ENCODE data around the gene FOXP1. TPM values are rescaled to one million over a fixed set of nuclear protein-coding genes. Genes with fewer than 3 reads are reported as not detected.

Gene FOXP1
- total RNA-seq, 4 donors from 2014 or later: 49.8 to 157 (median 71.9) TPM

DNA sequence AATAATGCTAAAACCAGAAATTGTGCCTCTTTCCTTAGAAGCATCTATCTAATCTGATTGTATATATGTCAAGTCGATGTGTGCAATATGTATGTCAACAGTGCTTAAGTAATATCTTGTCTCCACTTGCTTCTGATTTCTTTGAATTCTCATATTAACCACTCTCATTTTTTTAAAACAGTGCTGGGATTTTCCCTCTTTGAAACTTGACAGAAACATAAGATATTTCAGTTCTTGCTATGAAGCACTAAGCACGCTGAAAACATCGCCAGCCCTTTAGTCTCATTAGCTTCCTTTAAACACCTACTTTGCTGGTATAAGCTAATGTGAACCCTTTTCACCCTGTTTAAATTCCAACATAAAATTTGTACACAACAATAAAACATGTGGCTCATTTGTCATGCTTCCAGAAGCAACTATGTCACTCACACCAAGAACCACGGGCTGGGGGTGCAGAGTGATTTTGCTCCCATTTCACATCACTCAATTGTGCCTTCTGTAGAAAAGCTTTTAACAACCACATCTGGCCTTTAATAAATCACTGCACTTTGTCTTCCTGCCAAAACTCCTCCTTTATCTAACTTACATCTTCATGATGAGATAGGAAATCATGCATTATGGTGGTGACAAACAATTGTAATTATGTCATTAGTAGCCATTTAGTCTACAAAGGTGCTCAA lies 185.2 kb downstream of the FOXP1 start:
- 38% methylated on average over 4 of the region's 4 CpGs for WGBS
- no peak overlapping the region for H3K27ac ChIP-seq
- H3K27me3 ChIP-seq: no peaks in the 10 kb centered on the region
- no peaks in the 10 kb centered on the region for H3K9me3 ChIP-seq
- TF ChIP-seq EP300 (IDR thresholded peaks at IDR 0.05): no peak
- TF ChIP-seq, protein P1, sequence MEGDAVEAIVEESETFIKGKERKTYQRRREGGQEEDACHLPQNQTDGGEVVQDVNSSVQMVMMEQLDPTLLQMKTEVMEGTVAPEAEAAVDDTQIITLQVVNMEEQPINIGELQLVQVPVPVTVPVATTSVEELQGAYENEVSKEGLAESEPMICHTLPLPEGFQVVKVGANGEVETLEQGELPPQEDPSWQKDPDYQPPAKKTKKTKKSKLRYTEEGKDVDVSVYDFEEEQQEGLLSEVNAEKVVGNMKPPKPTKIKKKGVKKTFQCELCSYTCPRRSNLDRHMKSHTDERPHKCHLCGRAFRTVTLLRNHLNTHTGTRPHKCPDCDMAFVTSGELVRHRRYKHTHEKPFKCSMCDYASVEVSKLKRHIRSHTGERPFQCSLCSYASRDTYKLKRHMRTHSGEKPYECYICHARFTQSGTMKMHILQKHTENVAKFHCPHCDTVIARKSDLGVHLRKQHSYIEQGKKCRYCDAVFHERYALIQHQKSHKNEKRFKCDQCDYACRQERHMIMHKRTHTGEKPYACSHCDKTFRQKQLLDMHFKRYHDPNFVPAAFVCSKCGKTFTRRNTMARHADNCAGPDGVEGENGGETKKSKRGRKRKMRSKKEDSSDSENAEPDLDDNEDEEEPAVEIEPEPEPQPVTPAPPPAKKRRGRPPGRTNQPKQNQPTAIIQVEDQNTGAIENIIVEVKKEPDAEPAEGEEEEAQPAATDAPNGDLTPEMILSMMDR (IDR thresholded peaks at IDR 0.05): no peak
- no peak for TF ChIP-seq POLR2AphosphoS5 (IDR thresholded peaks at IDR 0.05)
- no peak for TF ChIP-seq POLR2A (IDR thresholded peaks at IDR 0.05)
- peaks cover 14% of the 10 kb centered on the region for H3K4me1 ChIP-seq
- DNase-seq (ENCODE audit: low spot score in 2 of 2): no peak
- H3K4me3 ChIP-seq: no peak overlapping the region
- H3K36me3 ChIP-seq: no peaks in the 10 kb centered on the region

DNA sequence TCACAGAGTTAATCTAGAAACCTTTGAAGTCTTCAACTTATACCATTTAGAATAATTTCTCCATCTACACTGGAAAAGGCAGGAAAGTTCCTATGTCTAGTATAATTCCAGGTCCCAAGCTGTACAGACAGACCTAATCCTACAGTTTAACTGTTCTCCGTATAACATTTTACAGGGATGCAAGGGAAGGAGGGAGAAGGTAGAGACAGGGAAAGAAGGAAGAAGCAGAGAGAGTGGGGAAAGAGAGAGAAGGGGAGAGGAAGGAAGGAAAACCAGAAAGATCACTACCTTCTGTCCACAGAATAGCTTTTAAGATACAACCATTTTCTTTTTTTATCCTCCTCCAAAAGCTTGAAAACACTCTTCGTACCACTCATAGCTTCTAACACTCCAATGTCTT lies 185.8 kb downstream of the FOXP1 start:
- DNase-seq (ENCODE audit: low spot score in 2 of 2): no peak
- Histone ChIP-seq H3K4me3 (no peak overlapping the region), H3K4me1 (peaks cover 14% of the 10 kb centered on the region), H3K9me3 (no peaks in the 10 kb centered on the region), H3K27ac (no peak overlapping the region), H3K36me3 (no peaks in the 10 kb centered on the region), H3K27me3 (no peaks in the 10 kb centered on the region)
- TF ChIP-seq, protein P1 (IDR thresholded peaks at IDR 0.05): no peak
- TF ChIP-seq POLR2AphosphoS5 (IDR thresholded peaks at IDR 0.05) (no peak), EP300 (IDR thresholded peaks at IDR 0.05) (no peak), POLR2A (IDR thresholded peaks at IDR 0.05) (no peak)
- WGBS: 61% methylated on average over 2 of the region's 2 CpGs

DNA sequence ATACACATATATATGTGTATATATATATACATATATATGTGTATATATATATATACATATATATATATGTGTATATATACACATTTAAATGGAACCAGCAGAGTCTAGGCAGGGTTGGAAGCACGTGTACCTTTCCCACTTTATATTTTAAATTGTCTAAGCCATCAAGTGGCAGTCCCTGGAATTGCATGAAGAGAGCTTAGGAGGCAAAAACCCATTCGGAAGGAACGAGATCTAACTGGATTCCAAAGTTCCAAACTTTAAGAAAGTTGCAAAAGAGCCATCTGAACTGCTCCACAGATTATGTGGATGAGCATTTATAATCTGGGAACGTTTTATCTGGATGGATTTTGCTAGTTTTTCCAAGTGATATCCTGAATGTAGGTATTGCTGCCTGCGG lies 186.5 kb downstream of the FOXP1 start:
- no peak for DNase-seq (ENCODE audit: low spot score in 2 of 2)
- WGBS: 20% methylated on average over 5 of the region's 5 CpGs
- Histone ChIP-seq H3K9me3 (no peaks in the 10 kb centered on the region), H3K4me3 (no peak overlapping the region), H3K36me3 (no peaks in the 10 kb centered on the region), H3K27ac (no peak overlapping the region), H3K4me1 (peaks cover 14% of the 10 kb centered on the region), H3K27me3 (no peaks in the 10 kb centered on the region)
- TF ChIP-seq POLR2A (IDR thresholded peaks at IDR 0.05): no peak
- no peak for TF ChIP-seq POLR2AphosphoS5 (IDR thresholded peaks at IDR 0.05)
- TF ChIP-seq, protein P1 (IDR thresholded peaks at IDR 0.05): peak; percentile 39 to 52
- no peak for TF ChIP-seq EP300 (IDR thresholded peaks at IDR 0.05)

DNA sequence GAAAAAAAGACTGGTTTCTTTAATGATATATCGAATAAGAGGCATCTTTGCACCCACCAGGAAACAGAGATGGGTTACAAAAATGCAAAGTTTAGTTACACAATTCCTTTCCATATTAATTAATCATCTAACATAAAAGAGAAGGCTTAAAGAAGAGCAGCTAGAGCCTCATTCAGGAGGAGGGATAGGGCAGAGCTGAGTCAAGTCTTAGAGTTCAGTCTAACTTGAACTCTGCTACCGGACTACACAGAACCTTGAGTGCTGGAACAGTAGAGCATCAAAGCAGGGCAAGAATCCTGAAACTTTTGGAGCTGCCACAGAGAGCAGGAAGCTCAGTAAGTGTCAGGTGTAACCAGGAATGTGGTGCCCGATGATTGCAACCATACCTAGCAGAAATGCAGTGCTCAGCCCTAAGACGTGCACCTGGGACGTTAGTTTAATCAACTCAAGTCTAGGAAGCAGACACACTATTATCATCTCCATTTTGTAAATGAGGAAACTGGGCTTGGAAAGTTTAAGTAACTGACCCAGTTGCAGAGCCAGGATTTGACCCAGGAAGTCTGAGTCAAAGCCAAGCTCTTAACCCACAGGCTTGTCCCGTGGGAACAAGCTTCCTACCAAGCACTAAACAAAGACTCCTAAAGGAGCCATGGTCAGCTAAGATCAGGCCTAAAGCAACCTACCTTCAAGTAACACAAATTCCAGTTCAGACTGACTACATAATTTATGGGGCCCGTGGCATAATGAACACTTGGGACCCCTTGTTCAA lies 187.4 kb downstream of the FOXP1 start:
- no peak overlapping the region for H3K27ac ChIP-seq

More for the DNA sequence above, 187.4 kb downstream of the FOXP1 start:
- H3K36me3 ChIP-seq: no peaks in the 10 kb centered on the region
- no peak overlapping the region for H3K4me3 ChIP-seq
- no peaks in the 10 kb centered on the region for H3K9me3 ChIP-seq
- H3K27me3 ChIP-seq: no peaks in the 10 kb centered on the region
- peaks cover 14% of the 10 kb centered on the region for H3K4me1 ChIP-seq
- TF ChIP-seq EP300 (IDR thresholded peaks at IDR 0.05) (no peak), POLR2A (IDR thresholded peaks at IDR 0.05) (no peak), POLR2AphosphoS5 (IDR thresholded peaks at IDR 0.05) (no peak)
- TF ChIP-seq, protein P1 (IDR thresholded peaks at IDR 0.05): no peak
- DNase-seq (ENCODE audit: low spot score in 2 of 2): no peak
- 93% methylated on average over 6 of the region's 7 CpGs for WGBS
